Keratinocyte (primary cell): ENCODE data around the gene PAH. TPM values are rescaled to one million over a fixed set of nuclear protein-coding genes. Genes with fewer than 3 reads are reported as not detected.

Source experiments
- DNase-seq: peaks from one replicate; pipeline ENCODE4 v3.0.0-alpha.2; 2011; ENCODE audit warnings: low read depth, missing footprints, low spot score
- FAIRE-seq: peaks from 2 replicates; lab custom pipeline; 2011; peaks lifted over from hg19 to GRCh38; lab: Jason Lieb, UNC
- H2AFZ ChIP-seq: 2 replicates; pipeline ENCODE4 v1.6.0; 2012; ENCODE audit warnings: low read length, control low read depth, inconsistent platforms; ENCODE audit not compliant: control insufficient read depth
- H3K27ac ChIP-seq: 2 replicates; pipeline ENCODE4 v1.5.1; 2011; ENCODE audit warnings: low read length; ENCODE audit not compliant: control insufficient read depth, insufficient read depth
- H3K27me3 ChIP-seq: 3 replicates; pipeline ENCODE4 v1.6.0; 2011; ENCODE audit warnings: low read length; ENCODE audit not compliant: control insufficient read depth, insufficient read depth; ENCODE audit errors: extremely low read depth
- H3K36me3 ChIP-seq, 2 experiments: 2 replicates in 1 of 2; 3 replicates in 1 of 2; pipeline ENCODE4 v1.5.1; 2011; ENCODE audit warnings: low read length in 2 of 2, mild to moderate bottlenecking in 1 of 2; ENCODE audit not compliant: control insufficient read depth in 2 of 2, insufficient read depth in 2 of 2; ENCODE audit errors: extremely low read depth in 1 of 2
- H3K4me1 ChIP-seq: 3 replicates; pipeline ENCODE4 v1.5.1; 2011; ENCODE audit warnings: low read length; ENCODE audit not compliant: control insufficient read depth, insufficient read depth; ENCODE audit errors: extremely low read depth
- H3K4me2 ChIP-seq: 3 replicates; pipeline ENCODE4 v1.6.0; 2011; ENCODE audit warnings: low read depth, low read length; ENCODE audit not compliant: control insufficient read depth, insufficient read depth; ENCODE audit errors: extremely low read depth
- H3K4me3 ChIP-seq, 3 experiments: fragments of 200-600 bp in 1 of 3; sonication (generic) in 1 of 3; 2 replicates in 2 of 3; 3 replicates in 1 of 3; pipeline ENCODE4 v1.5.1; 2011 to 2016; ENCODE audit warnings: low read length in 3 of 3, mild to moderate bottlenecking in 3 of 3, control low read depth in 2 of 3, inconsistent platforms in 1 of 3, low read depth in 1 of 3, mixed read lengths in 1 of 3, mixed run types in 1 of 3, moderate library complexity in 1 of 3; ENCODE audit not compliant: control insufficient read depth in 2 of 3, insufficient read depth in 2 of 3; ENCODE audit errors: extremely low read depth in 1 of 3
- H3K79me2 ChIP-seq: 2 replicates; pipeline ENCODE4 v1.6.0; 2012; ENCODE audit warnings: low read length; ENCODE audit not compliant: control insufficient read depth, insufficient read depth
- H3K9ac ChIP-seq: 3 replicates; pipeline ENCODE4 v1.6.0; 2011; ENCODE audit warnings: low read length; ENCODE audit not compliant: control insufficient read depth, insufficient read depth; ENCODE audit errors: extremely low read depth
- H3K9me1 ChIP-seq: 3 replicates; pipeline ENCODE4 v1.6.0; 2011; ENCODE audit warnings: low read length; ENCODE audit not compliant: control insufficient read depth, insufficient read depth; ENCODE audit errors: extremely low read depth
- H3K9me3 ChIP-seq: 2 replicates; pipeline ENCODE4 v1.5.1; 2012; ENCODE audit warnings: low read depth, low read length; ENCODE audit not compliant: control insufficient read depth
- H4K20me1 ChIP-seq: 3 replicates; pipeline ENCODE4 v1.6.0; 2011; ENCODE audit warnings: low read length; ENCODE audit not compliant: control insufficient read depth, insufficient read depth; ENCODE audit errors: extremely low read depth
- CTCF ChIP-seq, 3 experiments: IDR thresholded peaks in 1 of 3; conservative IDR thresholded peaks in 1 of 3; optimal IDR thresholded peaks in 1 of 3; 2 replicates in 2 of 3; 3 replicates in 1 of 3; pipeline versions ENCODE3 to v1.5.1; 2011; ENCODE audit warnings: low read length in 3 of 3, mild to moderate bottlenecking in 3 of 3, moderate library complexity in 2 of 3, control low read depth in 1 of 3, inconsistent platforms in 1 of 3; ENCODE audit not compliant: insufficient read depth in 2 of 3; ENCODE audit errors: extremely low read depth in 1 of 3
- EZH2 ChIP-seq: IDR thresholded peaks from one replicate; pipeline ENCODE4 v1.6.1; 2012; ENCODE audit warnings: inconsistent platforms, mild to moderate bottlenecking, low read length, moderate library complexity
- dilution Hi-C: fragments of 300-500 bp; cut with MboI; formaldehyde crosslinking; loops from one replicate; pipeline ENCODE4 v1.7.0; 2020; ENCODE audit warnings: low sequenced_read_pairs; ENCODE audit not compliant: extremely low pct_ligation_motif_present
- polyA plus RNA-seq, 5 experiments: library from polyadenylated mRNA; depleted of rRNA in 3 of 5; stranded (reverse) in 3 of 5; stranded (forward) in 1 of 5; unstranded in 1 of 5; fragments of >200 nt; gene quantifications; 1 replicate in 1 of 5; 2 replicates in 3 of 5; 3 replicates in 1 of 5; pipeline versions ENCODE4 v1.2.1 to v1.2.3, GENCODE V29; 2011 to 2012; ENCODE audit warnings: missing spikeins in 2 of 5, low read depth in 1 of 5, low replicate concordance in 1 of 5

Gene PAH
- polyA plus RNA-seq, 1 donor (not counting 4 experiments of a cell fraction or from before 2014, with no cell fraction given): not detected

- Histone ChIP-seq H3K27me3 (peaks cover 3% of the 10 kb centered on the region), H3K9ac (no peak overlapping the region), H3K9me1 (no peaks in the 10 kb centered on the region), H2AFZ (no peak overlapping the region), H3K36me3 (no peaks in the 10 kb centered on the region), H3K4me3 (no peak overlapping the region), H3K4me1 (no peaks in the 10 kb centered on the region), H3K9me3 (no peaks in the 10 kb centered on the region), H3K27ac (no peak overlapping the region), H4K20me1 (no peaks in the 10 kb centered on the region), H3K4me2 (no peak overlapping the region), H3K79me2 (no peaks in the 10 kb centered on the region)
- FAIRE-seq (no peak), DNase-seq (no peak)
- no peak for TF ChIP-seq CTCF (optimal IDR thresholded peaks at IDR 0.05 in 1 of 3, IDR thresholded peaks at IDR 0.05 in 1 of 3, conservative IDR thresholded peaks at IDR 0.05 in 1 of 3; ENCODE audit: extremely low read depth in 1 of 3, insufficient read depth in 2 of 3, low read length in 3 of 3)
- no peak for TF ChIP-seq EZH2
- dilution Hi-C loops: no loop called here
Observed at GRCh38 chr12:102885043-102885932, 31.8 kb downstream of the PAH start.

- no peak for DNase-seq
- dilution Hi-C loops: no loop called here
- H2AFZ ChIP-seq: no peak overlapping the region
- peak; percentile 78 to 90 (median 83) for TF ChIP-seq CTCF (optimal IDR thresholded peaks at IDR 0.05 in 1 of 3, IDR thresholded peaks at IDR 0.05 in 1 of 3, conservative IDR thresholded peaks at IDR 0.05 in 1 of 3; ENCODE audit: extremely low read depth in 1 of 3, insufficient read depth in 2 of 3, low read length in 3 of 3)
- no peak for TF ChIP-seq EZH2
- FAIRE-seq: peak; percentile 9
- H3K27me3 ChIP-seq: peaks cover 3% of the 10 kb centered on the region
- no peak overlapping the region for H3K27ac ChIP-seq
- no peaks in the 10 kb centered on the region for H3K9me3 ChIP-seq
- no peaks in the 10 kb centered on the region for H3K36me3 ChIP-seq
- no peak overlapping the region for H3K4me2 ChIP-seq
- H3K4me3 ChIP-seq: no peak overlapping the region
- H3K79me2 ChIP-seq: no peaks in the 10 kb centered on the region
- H3K4me1 ChIP-seq: no peaks in the 10 kb centered on the region
- H4K20me1 ChIP-seq: no peaks in the 10 kb centered on the region
- no peak overlapping the region for H3K9ac ChIP-seq
- H3K9me1 ChIP-seq: no peaks in the 10 kb centered on the region
Observed at GRCh38 chr12:102883204-102883799, 33.7 kb downstream of the PAH start.
